ENCODE measurements around the gene SSB.
"Not testable (repeated sequence)": the region's sequence is repeated elsewhere in the genome, so short reads cannot be mapped to it uniquely, and the experiment has no call there.

The SSB gene

GRCh38 chr2:169840747-169841142, 42.1 kb downstream of the SSB start:
- DNase-seq (ENCODE audit: low spot score): no peak
- in situ Hi-C loops (cut with MboI; ENCODE audit: low pct_unique_long_range_greater_than_20kb, low sequenced_read_pairs, unreplicated experiment): no loop called here
- TF ChIP-seq CTCF (IDR thresholded peaks at IDR 0.05; ENCODE audit: extremely low read depth, insufficient read depth, missing control alignments): no peak

- in situ Hi-C loops (cut with MboI; ENCODE audit: low pct_unique_long_range_greater_than_20kb, low sequenced_read_pairs, unreplicated experiment); DNase-seq (ENCODE audit: low spot score): not testable (repeated sequence)
Observed at GRCh38 chr2:169841625-169842024, 43.0 kb downstream of the SSB start.

GRCh38 chr2:169845016-169845415, 46.3 kb downstream of the SSB start:
- no peak for TF ChIP-seq CTCF (IDR thresholded peaks at IDR 0.05; ENCODE audit: extremely low read depth, insufficient read depth, missing control alignments)
- in situ Hi-C loops (cut with MboI; ENCODE audit: low pct_unique_long_range_greater_than_20kb, low sequenced_read_pairs, unreplicated experiment): no loop called here
- DNase-seq (ENCODE audit: low spot score): no peak

GRCh38 chr2:169848959-169849693, 50.5 kb downstream of the SSB start:
- in situ Hi-C loops (cut with MboI; ENCODE audit: low pct_unique_long_range_greater_than_20kb, low sequenced_read_pairs, unreplicated experiment); DNase-seq (ENCODE audit: low spot score): not testable (repeated sequence)

GRCh38 chr2:169849710-169850109, 51.0 kb downstream of the SSB start:
- TF ChIP-seq CTCF (IDR thresholded peaks at IDR 0.05; ENCODE audit: extremely low read depth, insufficient read depth, missing control alignments): no peak
- no peak for DNase-seq (ENCODE audit: low spot score)
- in situ Hi-C loops (cut with MboI; ENCODE audit: low pct_unique_long_range_greater_than_20kb, low sequenced_read_pairs, unreplicated experiment): no loop called here

GRCh38 chr2:169853041-169853668, 54.5 kb downstream of the SSB start:
- in situ Hi-C loops (cut with MboI; ENCODE audit: low pct_unique_long_range_greater_than_20kb, low sequenced_read_pairs, unreplicated experiment): no loop called here
- no peak for DNase-seq (ENCODE audit: low spot score)
- no peak for TF ChIP-seq CTCF (IDR thresholded peaks at IDR 0.05; ENCODE audit: extremely low read depth, insufficient read depth, missing control alignments)

GRCh38 chr2:169855281-169856258, 56.9 kb downstream of the SSB start:
- in situ Hi-C loops (cut with MboI; ENCODE audit: low pct_unique_long_range_greater_than_20kb, low sequenced_read_pairs, unreplicated experiment); DNase-seq (ENCODE audit: low spot score): not testable (repeated sequence)

GRCh38 chr2:169859423-169859822, 60.8 kb downstream of the SSB start:
- TF ChIP-seq CTCF (IDR thresholded peaks at IDR 0.05; ENCODE audit: extremely low read depth, insufficient read depth, missing control alignments): no peak
- no peak for DNase-seq (ENCODE audit: low spot score)
- in situ Hi-C loops (cut with MboI; ENCODE audit: low pct_unique_long_range_greater_than_20kb, low sequenced_read_pairs, unreplicated experiment): no loop called here
